Loucy (cell line): ENCODE results near the gene GPT2.

Source experiments
- H2AFZ ChIP-seq: fragments of 200-600 bp; sonication (generic); 2 replicates; pipeline ENCODE4 v1.6.0; 2016; ENCODE audit warnings: antibody characterized with exemption, mild to moderate bottlenecking, low read length, moderate library complexity
- H3F3A ChIP-seq: fragments of 200-600 bp; 2 replicates; pipeline ENCODE4 v1.6.0; 2016; ENCODE audit warnings: antibody characterized with exemption, low read depth, mild to moderate bottlenecking
- H3K27me3 ChIP-seq: fragments of 200-600 bp; sonication (generic); 2 replicates; pipeline ENCODE4 v1.6.1; 2014; ENCODE audit warnings: low read length, mild to moderate bottlenecking; ENCODE audit not compliant: insufficient read depth, poor library complexity, severe bottlenecking
- H3K36me3 ChIP-seq: fragments of 200-600 bp; sonication (generic); 2 replicates; pipeline ENCODE4 v1.6.1; 2016; ENCODE audit warnings: low read length; ENCODE audit not compliant: insufficient read depth
- H3K4me1 ChIP-seq: fragments of 200-600 bp; sonication (generic); 2 replicates; pipeline ENCODE4 v1.5.1; 2014; ENCODE audit warnings: low read length, mild to moderate bottlenecking; ENCODE audit not compliant: insufficient read depth, poor library complexity, severe bottlenecking
- H3K4me2 ChIP-seq: fragments of 200-600 bp; sonication (generic); 2 replicates; pipeline ENCODE4 v1.6.0; 2014; ENCODE audit warnings: antibody characterized with exemption, low read length, low read depth, mild to moderate bottlenecking; ENCODE audit not compliant: poor library complexity, severe bottlenecking
- H3K4me3 ChIP-seq: fragments of 200-600 bp; sonication (generic); 2 replicates; pipeline ENCODE4 v1.5.1; 2014; ENCODE audit warnings: low read length, mild to moderate bottlenecking, mixed read lengths; ENCODE audit not compliant: poor library complexity, severe bottlenecking
- H3K79me2 ChIP-seq: fragments of 200-600 bp; sonication (generic); 2 replicates; pipeline ENCODE4 v1.6.1; 2014; ENCODE audit warnings: low read length; ENCODE audit not compliant: insufficient read depth
- H3K9ac ChIP-seq: fragments of 200-600 bp; sonication (generic); 2 replicates; pipeline ENCODE4 v1.6.0; 2014; ENCODE audit warnings: mild to moderate bottlenecking, low read depth, low read length, moderate library complexity; ENCODE audit not compliant: poor library complexity, severe bottlenecking
- H3K9me2 ChIP-seq: fragments of 200-600 bp; sonication (generic); replicated peaks from 2 replicates; pipeline ENCODE4 v1.6.1; 2016; ENCODE audit warnings: low read depth, low read length, mixed read lengths
- H3K9me3 ChIP-seq: fragments of 200-600 bp; sonication (generic); 2 replicates; pipeline ENCODE4 v1.6.1; 2014; ENCODE audit warnings: mild to moderate bottlenecking, antibody characterized with exemption, low read length, low read depth; ENCODE audit not compliant: insufficient read depth
- H4K20me1 ChIP-seq: fragments of 200-600 bp; sonication (generic); 2 replicates; pipeline ENCODE4 v1.6.0; 2014; ENCODE audit warnings: antibody characterized with exemption, low read length, mild to moderate bottlenecking; ENCODE audit not compliant: insufficient read depth, poor library complexity, severe bottlenecking
- EZH2phosphoT487 ChIP-seq: fragments of 200-600 bp; IDR thresholded peaks from 2 replicates; pipeline ENCODE4 v1.6.1; 2018; ENCODE audit warnings: antibody characterized with exemption, mild to moderate bottlenecking, moderate library complexity, borderline replicate concordance
- TF ChIP-seq, protein P1 (sequence below): fragments of 200-600 bp; sonication (generic); conservative IDR thresholded peaks from 2 replicates; pipeline ENCODE4 v1.5.1; 2014; ENCODE audit warnings: mild to moderate bottlenecking, antibody characterized with exemption, low read length

Gene GPT2

DNA sequence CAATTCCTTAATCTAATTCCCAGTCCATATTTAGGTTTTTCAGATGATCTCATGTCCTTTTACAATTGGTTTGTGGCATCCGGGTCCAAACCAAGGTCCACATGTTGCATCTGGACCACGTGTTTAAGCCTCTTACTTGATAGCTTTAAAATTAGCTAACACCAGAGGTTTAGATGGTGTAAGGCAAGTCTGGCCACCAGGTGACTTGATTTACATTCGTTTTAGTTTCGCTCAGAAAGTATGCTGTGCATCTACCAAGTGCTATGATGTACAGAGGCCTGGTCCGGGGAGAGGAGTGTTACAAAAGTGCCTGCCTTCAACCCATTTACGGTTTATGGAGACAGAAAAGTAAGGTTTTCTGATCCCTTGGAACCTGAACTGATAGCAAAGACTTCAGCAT, 90.2 kb downstream of the GPT2 start:
- H3K4me2 ChIP-seq, result peak overlapping the region; percentile 85
- H3K4me3 ChIP-seq, result peak overlapping the region; percentile 94
- no peaks in the 10 kb centered on the region for H3K9me3 ChIP-seq
- no peaks in the 10 kb centered on the region for H3F3A ChIP-seq
- H3K9me2 ChIP-seq, result no peaks in the 10 kb centered on the region
- peaks cover 9% of the 10 kb centered on the region; the same call in 1 of the 2 replicates for H3K36me3 ChIP-seq
- H3K79me2 ChIP-seq, result peaks cover 49% of the 10 kb centered on the region
- H2AFZ ChIP-seq, result no peak overlapping the region
- H3K9ac ChIP-seq, result peak overlapping the region; percentile 88
- H4K20me1 ChIP-seq, result peaks cover 33% of the 10 kb centered on the region
- peaks cover 33% of the 10 kb centered on the region for H3K4me1 ChIP-seq
- no peaks in the 10 kb centered on the region for H3K27me3 ChIP-seq
- TF ChIP-seq EZH2phosphoT487, result no peak
- TF ChIP-seq, protein P1, sequence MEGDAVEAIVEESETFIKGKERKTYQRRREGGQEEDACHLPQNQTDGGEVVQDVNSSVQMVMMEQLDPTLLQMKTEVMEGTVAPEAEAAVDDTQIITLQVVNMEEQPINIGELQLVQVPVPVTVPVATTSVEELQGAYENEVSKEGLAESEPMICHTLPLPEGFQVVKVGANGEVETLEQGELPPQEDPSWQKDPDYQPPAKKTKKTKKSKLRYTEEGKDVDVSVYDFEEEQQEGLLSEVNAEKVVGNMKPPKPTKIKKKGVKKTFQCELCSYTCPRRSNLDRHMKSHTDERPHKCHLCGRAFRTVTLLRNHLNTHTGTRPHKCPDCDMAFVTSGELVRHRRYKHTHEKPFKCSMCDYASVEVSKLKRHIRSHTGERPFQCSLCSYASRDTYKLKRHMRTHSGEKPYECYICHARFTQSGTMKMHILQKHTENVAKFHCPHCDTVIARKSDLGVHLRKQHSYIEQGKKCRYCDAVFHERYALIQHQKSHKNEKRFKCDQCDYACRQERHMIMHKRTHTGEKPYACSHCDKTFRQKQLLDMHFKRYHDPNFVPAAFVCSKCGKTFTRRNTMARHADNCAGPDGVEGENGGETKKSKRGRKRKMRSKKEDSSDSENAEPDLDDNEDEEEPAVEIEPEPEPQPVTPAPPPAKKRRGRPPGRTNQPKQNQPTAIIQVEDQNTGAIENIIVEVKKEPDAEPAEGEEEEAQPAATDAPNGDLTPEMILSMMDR, result no peak

DNA sequence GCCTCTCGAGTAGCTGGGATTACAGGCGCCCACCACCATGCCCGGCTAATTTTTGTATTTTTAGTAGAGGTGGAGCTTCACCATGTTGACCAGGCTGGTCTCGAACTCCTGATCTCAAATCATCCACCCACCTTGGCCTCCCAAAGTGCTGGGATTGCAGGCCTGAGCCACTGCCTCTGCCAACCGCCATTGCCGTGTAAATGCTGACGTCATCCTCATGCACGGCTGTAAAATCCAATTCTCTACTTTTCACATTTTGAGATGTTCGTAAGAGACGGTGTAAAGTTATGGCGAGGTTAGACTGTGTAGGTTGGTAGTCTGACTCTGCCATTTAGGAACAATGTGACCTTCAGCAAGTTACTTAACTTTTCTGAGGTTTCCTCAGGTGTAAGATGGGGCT, 91.0 kb downstream of the GPT2 start:
- H3K4me3 ChIP-seq, result no peak overlapping the region
- H3F3A ChIP-seq, result no peaks in the 10 kb centered on the region
- H3K27me3 ChIP-seq, result no peaks in the 10 kb centered on the region
- H3K9me3 ChIP-seq, result no peaks in the 10 kb centered on the region
- peaks cover 2% of the 10 kb centered on the region; the same call in 1 of the 2 replicates for H3K36me3 ChIP-seq
- no peak overlapping the region for H3K4me2 ChIP-seq
- H3K79me2 ChIP-seq, result peaks cover 41% of the 10 kb centered on the region
- no peak for TF ChIP-seq EZH2phosphoT487
- TF ChIP-seq, protein P1, result no peak
- H3K4me1 ChIP-seq, result peaks cover 25% of the 10 kb centered on the region
- H4K20me1 ChIP-seq, result peaks cover 25% of the 10 kb centered on the region
- no peak overlapping the region for H3K9ac ChIP-seq
- no peak overlapping the region for H2AFZ ChIP-seq
- H3K9me2 ChIP-seq, result no peaks in the 10 kb centered on the region

DNA sequence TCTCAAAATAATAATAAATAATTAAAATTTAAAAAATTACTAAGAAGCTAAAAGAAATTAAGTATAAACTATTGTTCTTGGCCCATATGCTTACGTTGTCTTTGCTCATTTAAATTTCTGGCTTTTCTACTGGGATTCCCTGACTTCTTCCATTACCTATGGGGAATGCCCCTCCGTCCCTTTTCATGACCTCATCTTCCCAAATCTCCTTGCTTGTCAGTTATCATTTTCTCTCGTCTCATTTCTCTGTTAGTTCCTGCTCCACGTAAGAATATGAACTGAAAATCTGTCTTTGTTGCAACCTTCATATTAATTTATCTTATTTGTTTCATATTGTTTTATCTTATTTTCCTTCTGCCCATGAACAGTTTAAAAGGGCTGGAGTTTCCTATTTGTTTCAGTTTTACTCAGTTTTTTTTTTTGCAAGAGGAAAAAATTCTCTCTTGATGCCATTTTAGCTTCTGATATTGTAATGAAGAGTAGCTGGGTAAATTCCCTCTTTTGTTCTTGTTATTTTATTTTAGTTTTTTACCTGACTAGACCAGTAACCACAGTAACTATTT, 91.8 kb downstream of the GPT2 start:
- H3K9ac ChIP-seq, result no peak overlapping the region
- peaks cover 34% of the 10 kb centered on the region for H3K79me2 ChIP-seq
- peaks cover 21% of the 10 kb centered on the region for H3K4me1 ChIP-seq
- H4K20me1 ChIP-seq, result peaks cover 20% of the 10 kb centered on the region
- no peak for TF ChIP-seq EZH2phosphoT487
- TF ChIP-seq, protein P1, result no peak
- no peaks in the 10 kb centered on the region; the same call in 1 of the 2 replicates for H3K36me3 ChIP-seq
- no peak overlapping the region for H2AFZ ChIP-seq
- H3F3A ChIP-seq, result no peaks in the 10 kb centered on the region
- no peaks in the 10 kb centered on the region for H3K27me3 ChIP-seq
- H3K4me3 ChIP-seq, result no peak overlapping the region
- no peak overlapping the region for H3K4me2 ChIP-seq
- no peaks in the 10 kb centered on the region for H3K9me2 ChIP-seq
- H3K9me3 ChIP-seq, result no peaks in the 10 kb centered on the region
